ENCODE results near the gene FYB2.

FYB2 gene

GRCh38 chr1:56719171-56719570 lies 100.0 kb downstream of the FYB2 start:
- no peak for DNase-seq (ENCODE audit: extremely low read depth in 1 of 2, low read depth in 1 of 2)

GRCh38 chr1:56715156-56715555 lies 104.0 kb downstream of the FYB2 start:
- no peak for DNase-seq (ENCODE audit: extremely low read depth in 1 of 2, low read depth in 1 of 2)

GRCh38 chr1:56713112-56713511 lies 106.1 kb downstream of the FYB2 start:
- DNase-seq (ENCODE audit: extremely low read depth in 1 of 2, low read depth in 1 of 2) = no peak

GRCh38 chr1:56712150-56712549 lies 107.1 kb downstream of the FYB2 start:
- DNase-seq (ENCODE audit: extremely low read depth in 1 of 2, low read depth in 1 of 2) = no peak

GRCh38 chr1:56710646-56711045 lies 108.6 kb downstream of the FYB2 start:
- no peak for DNase-seq (ENCODE audit: extremely low read depth in 1 of 2, low read depth in 1 of 2)

- no peak for DNase-seq (ENCODE audit: extremely low read depth in 1 of 2, low read depth in 1 of 2)
Observed at GRCh38 chr1:56709995-56710394, 109.2 kb downstream of the FYB2 start.

- no peak for DNase-seq (ENCODE audit: extremely low read depth in 1 of 2, low read depth in 1 of 2)
Observed at GRCh38 chr1:56709269-56709880, 109.8 kb downstream of the FYB2 start.

- no peak for DNase-seq (ENCODE audit: extremely low read depth in 1 of 2, low read depth in 1 of 2)
Observed at GRCh38 chr1:56707379-56707778, 111.8 kb downstream of the FYB2 start.

- no peak for DNase-seq (ENCODE audit: extremely low read depth in 1 of 2, low read depth in 1 of 2)
Observed at GRCh38 chr1:56703747-56704146, 115.5 kb downstream of the FYB2 start.

- DNase-seq (ENCODE audit: extremely low read depth in 1 of 2, low read depth in 1 of 2) = no peak
Observed at GRCh38 chr1:56696663-56697062, 122.5 kb downstream of the FYB2 start.

GRCh38 chr1:56688522-56689026 lies 130.6 kb downstream of the FYB2 start:
- DNase-seq (ENCODE audit: extremely low read depth in 1 of 2, low read depth in 1 of 2) = no peak

- DNase-seq (ENCODE audit: extremely low read depth in 1 of 2, low read depth in 1 of 2) = no peak
Observed at GRCh38 chr1:56686169-56686568, 133.0 kb downstream of the FYB2 start.

GRCh38 chr1:56683569-56683968 lies 135.6 kb downstream of the FYB2 start:
- no peak for DNase-seq (ENCODE audit: extremely low read depth in 1 of 2, low read depth in 1 of 2)

- no peak for DNase-seq (ENCODE audit: extremely low read depth in 1 of 2, low read depth in 1 of 2)
Observed at GRCh38 chr1:56676571-56677035, 142.6 kb downstream of the FYB2 start.

- no peak for DNase-seq (ENCODE audit: extremely low read depth in 1 of 2, low read depth in 1 of 2)
Observed at GRCh38 chr1:56675763-56676162, 143.4 kb downstream of the FYB2 start.

GRCh38 chr1:56672579-56672978 lies 146.6 kb downstream of the FYB2 start:
- no peak for DNase-seq (ENCODE audit: extremely low read depth in 1 of 2, low read depth in 1 of 2)

GRCh38 chr1:56671542-56671941 lies 147.7 kb downstream of the FYB2 start:
- DNase-seq (ENCODE audit: extremely low read depth in 1 of 2, low read depth in 1 of 2) = no peak

GRCh38 chr1:56671085-56671484 lies 148.1 kb downstream of the FYB2 start:
- DNase-seq (ENCODE audit: extremely low read depth in 1 of 2, low read depth in 1 of 2) = no peak

- no peak for DNase-seq (ENCODE audit: extremely low read depth in 1 of 2, low read depth in 1 of 2)
Observed at GRCh38 chr1:56670350-56670749, 148.9 kb downstream of the FYB2 start.
